Brain pericyte (primary cell): ENCODE measurements around the gene MYH16.
"Not testable (repeated sequence)": the region's sequence is repeated elsewhere in the genome, so short reads cannot be mapped to it uniquely, and the experiment has no call there.

Experiments
- DNase-seq: peaks from one replicate; pipeline ENCODE4 v3.0.0-alpha.2; 2012; ENCODE audit warnings: low read depth, low spot score

Gene MYH16

DNA sequence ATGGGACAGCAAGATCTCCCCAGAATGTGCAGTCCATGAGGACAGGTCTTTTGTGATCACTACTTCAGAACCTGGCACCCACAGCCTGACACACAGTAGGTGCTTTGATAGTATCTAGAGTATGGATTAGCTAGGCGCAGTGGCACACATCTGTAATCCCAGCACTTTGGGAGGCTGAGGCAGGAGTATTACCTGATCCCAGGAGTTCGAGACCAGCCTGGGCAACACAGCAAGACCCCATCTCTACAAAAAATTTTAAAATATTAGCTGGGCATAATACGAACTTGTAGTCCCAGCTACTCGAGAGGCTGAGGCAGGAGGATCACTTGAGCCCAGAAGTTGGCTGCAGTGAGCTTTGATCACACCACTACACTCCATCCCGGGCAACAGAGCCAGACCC is 79.6 kb downstream of the MYH16 start:
- DNase-seq = no peak

DNA sequence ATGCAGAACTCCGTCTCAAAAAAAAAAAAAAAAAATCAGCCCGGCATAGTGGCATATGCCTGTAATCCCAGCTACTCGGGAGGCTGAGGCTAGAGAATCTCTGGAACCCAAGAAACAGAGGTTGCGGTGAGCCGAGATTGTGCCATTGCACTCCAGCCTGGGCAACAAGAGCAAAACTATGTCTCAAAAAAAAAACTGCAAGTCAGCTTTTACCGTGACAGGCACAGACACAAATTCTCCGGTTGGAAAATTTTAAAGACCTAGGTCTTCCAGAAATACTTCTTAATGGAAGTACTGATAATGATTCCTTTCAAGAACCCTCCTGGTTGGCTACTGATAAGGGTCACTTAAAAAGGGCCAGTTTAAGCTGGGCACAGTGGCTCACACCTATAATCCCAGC is 82.5 kb downstream of the MYH16 start:
- no peak for DNase-seq

DNA sequence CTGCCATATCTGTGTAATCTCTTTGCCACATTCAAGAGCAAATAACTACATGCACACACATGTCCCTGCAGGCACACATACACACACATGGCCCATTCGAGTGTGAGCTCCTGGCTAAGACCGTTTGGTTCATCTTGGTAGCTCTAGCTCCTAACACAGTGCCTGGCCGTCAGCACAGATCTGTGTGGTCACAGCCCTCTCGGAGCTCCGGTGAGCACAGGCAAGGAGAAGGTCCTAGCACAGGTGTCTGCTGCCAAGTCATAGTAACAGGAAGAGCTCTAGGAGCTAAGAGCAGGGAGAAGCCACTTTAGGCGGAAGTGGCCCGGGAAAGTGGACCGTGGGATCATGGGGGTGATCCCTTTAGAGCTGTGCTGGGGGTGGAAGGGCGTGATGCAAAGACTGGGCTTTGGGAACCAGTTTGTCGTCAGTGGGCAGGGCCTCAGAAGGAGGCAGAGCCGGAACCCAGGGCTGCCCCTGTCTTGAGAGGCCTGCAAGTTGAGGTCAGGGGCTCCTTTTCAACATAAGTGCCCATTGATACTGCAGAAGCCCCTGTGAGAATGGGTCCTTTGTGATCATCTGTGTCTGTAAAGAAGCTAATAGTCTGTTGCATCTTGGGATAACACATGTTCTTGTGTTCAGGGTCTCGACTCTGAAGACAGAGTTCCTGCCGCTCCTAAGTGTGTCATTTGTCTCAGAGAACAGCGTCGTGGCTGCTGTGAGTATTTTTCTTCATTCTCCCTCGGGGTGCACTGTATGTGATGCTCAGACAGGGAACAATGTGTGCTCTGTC is 85.3 kb downstream of the MYH16 start:
- DNase-seq = no peak

DNA sequence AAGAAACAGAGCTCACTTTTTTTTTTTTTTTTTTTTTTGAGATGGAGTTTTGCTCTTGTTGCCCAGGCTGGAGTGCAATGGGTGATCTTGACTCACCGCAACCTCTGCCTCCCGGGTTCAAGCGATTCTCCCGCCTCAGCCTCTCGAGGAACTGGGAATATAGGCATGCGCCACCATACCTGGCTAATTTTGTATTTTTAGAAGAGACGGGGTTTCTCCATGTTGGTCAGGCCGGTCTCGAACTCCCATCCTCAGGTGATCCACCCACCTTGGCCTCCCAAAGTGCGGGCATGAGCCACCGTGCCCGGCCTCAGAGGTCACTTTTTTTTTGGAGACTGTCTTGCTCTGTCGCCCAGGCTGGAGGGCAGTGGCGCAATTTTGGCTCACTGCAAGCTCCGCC is 85.9 kb downstream of the MYH16 start:
- not testable (repeated sequence) for DNase-seq

DNA sequence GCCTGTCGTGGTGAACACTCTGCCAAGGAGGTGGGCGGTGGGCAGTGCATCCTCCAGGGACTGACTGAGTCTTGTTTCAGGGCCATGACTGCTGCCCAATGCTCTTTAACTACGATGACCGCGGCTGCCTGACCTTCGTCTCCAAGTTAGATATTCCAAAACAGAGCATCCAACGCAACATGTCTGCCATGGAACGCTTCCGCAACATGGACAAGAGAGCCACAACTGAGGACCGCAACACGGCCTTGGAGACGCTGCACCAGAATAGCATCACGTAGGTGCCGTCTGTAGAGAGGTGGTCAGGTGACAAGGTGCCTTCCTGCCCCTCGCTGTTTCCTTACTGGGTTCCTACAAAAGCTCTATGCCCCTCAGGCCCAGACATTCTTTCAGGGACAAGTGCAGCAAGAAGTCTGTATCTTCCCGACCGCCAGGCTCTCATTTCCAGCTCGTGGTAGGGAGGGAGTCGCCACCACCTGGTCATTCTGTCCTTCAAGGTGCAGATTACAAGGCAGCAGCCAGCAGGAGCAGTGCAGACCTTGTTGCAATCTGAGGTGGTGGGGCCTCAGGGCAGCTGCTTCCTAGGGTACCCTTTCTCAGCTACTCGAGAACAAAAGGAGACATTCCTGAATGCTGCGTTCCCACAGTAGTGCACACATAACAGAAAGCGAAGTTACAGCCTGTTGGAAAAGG is 87.0 kb downstream of the MYH16 start:
- DNase-seq = no peak
